Transverse colon (tissue), 4 donors: ENCODE measurements around the gene TMEM174.

Experiments
- CTCF ChIP-seq, 5 experiments: fragments of 200-600 bp in 3 of 5; fragments of 450-650 bp in 2 of 5; sonication (generic) in 3 of 5; IDR thresholded peaks; 1 replicate in 2 of 5; 2 replicates in 3 of 5; pipeline ENCODE4 v1.5.1; 2016 to 2017; ENCODE audit warnings: antibody characterized with exemption in 5 of 5, inconsistent platforms in 3 of 5, mild to moderate bottlenecking in 2 of 5, moderate library complexity in 1 of 5
- POLR2A ChIP-seq: fragments of 450-650 bp; IDR thresholded peaks from one replicate; pipeline ENCODE4 v1.6.1; 2016; ENCODE audit warnings: antibody characterized with exemption, mild to moderate bottlenecking, moderate library complexity
- POLR2AphosphoS5 ChIP-seq, 3 donors: sonication (generic); formaldehyde crosslinking; IDR thresholded peaks; one replicate each; pipeline ENCODE4 v1.6.1; 2016; ENCODE audit warnings: antibody characterized with exemption in 3 of 3

GRCh38 chr5:73157414-73158303, 15.3 kb upstream of the TMEM174 start:
- TF ChIP-seq CTCF (IDR thresholded peaks at IDR 0.05): no peak
- TF ChIP-seq POLR2AphosphoS5 (IDR thresholded peaks at IDR 0.05): no peak
- no peak for TF ChIP-seq POLR2A
